NK-92 (cell line): ENCODE data around the gene PLAC9.
"Not testable (repeated sequence)": the region's sequence is repeated elsewhere in the genome, so short reads cannot be mapped to it uniquely, and the experiment has no call there.

Source experiments
- DNase-seq: peaks from one replicate; lab custom pipeline; 2025; ENCODE audit not compliant: unreplicated experiment; lab: John Stamatoyannopoulos, UW

Gene PLAC9

GRCh38 chr10:80137920-80138319, 5.4 kb downstream of the PLAC9 start:
- no peak for DNase-seq

- DNase-seq: no peak
Measured at GRCh38 chr10:80139265-80139664, 6.7 kb downstream of the PLAC9 start.

- DNase-seq: no peak
Measured at GRCh38 chr10:80140251-80140650, 7.7 kb downstream of the PLAC9 start.

- no peak for DNase-seq
Measured at GRCh38 chr10:80141696-80142460, 9.3 kb downstream of the PLAC9 start.

GRCh38 chr10:80144067-80144695, 11.7 kb downstream of the PLAC9 start:
- DNase-seq: no peak

- DNase-seq: no peak
Measured at GRCh38 chr10:80144696-80145131, 12.2 kb downstream of the PLAC9 start.

GRCh38 chr10:80145406-80146308, 13.1 kb downstream of the PLAC9 start:
- not testable (repeated sequence) for DNase-seq

- DNase-seq: no peak
Measured at GRCh38 chr10:80146918-80147317, 14.4 kb downstream of the PLAC9 start.

GRCh38 chr10:80148166-80148805, 15.8 kb downstream of the PLAC9 start:
- DNase-seq: no peak

GRCh38 chr10:80149123-80149522, 16.6 kb downstream of the PLAC9 start:
- no peak for DNase-seq

- no peak for DNase-seq
Measured at GRCh38 chr10:80150172-80150571, 17.6 kb downstream of the PLAC9 start.

GRCh38 chr10:80152820-80153219, 20.3 kb downstream of the PLAC9 start:
- DNase-seq: no peak

GRCh38 chr10:80153460-80153859, 20.9 kb downstream of the PLAC9 start:
- DNase-seq: no peak

- no peak for DNase-seq
Measured at GRCh38 chr10:80154626-80154977, 22.1 kb downstream of the PLAC9 start.

- DNase-seq: no peak
Measured at GRCh38 chr10:80154978-80155695, 22.6 kb downstream of the PLAC9 start.

GRCh38 chr10:80155696-80156215, 23.2 kb downstream of the PLAC9 start:
- DNase-seq: no peak

GRCh38 chr10:80156216-80156615, 23.7 kb downstream of the PLAC9 start:
- no peak for DNase-seq

GRCh38 chr10:80157561-80157960, 25.0 kb downstream of the PLAC9 start:
- no peak for DNase-seq

- no peak for DNase-seq
Measured at GRCh38 chr10:80158126-80158525, 25.6 kb downstream of the PLAC9 start.

GRCh38 chr10:80158598-80159127, 26.1 kb downstream of the PLAC9 start:
- DNase-seq: no peak
